Neutrophil (primary cell): ENCODE data around the gene LRRC3C.
"Not testable (repeated sequence)": the region's sequence is repeated elsewhere in the genome, so short reads cannot be mapped to it uniquely, and the experiment has no call there.

Experiments
- H3K27ac ChIP-seq: fragments of 200-600 bp; sonication (generic); 2 replicates; pipeline ENCODE4 v1.5.1; 2016; ENCODE audit warnings: mild to moderate bottlenecking, moderate library complexity
- H3K27me3 ChIP-seq: fragments of 200-600 bp; sonication (generic); 2 replicates; pipeline ENCODE4 v1.6.0; 2016; ENCODE audit warnings: mild to moderate bottlenecking
- H3K36me3 ChIP-seq: fragments of 200-600 bp; sonication (generic); 2 replicates; pipeline ENCODE4 v1.5.1; 2017
- H3K4me1 ChIP-seq, 2 experiments: fragments of 200-600 bp in 1 of 2; sonication (generic) in 1 of 2; 1 replicate in 1 of 2; 2 replicates in 1 of 2; pipeline versions ENCODE4 v1.5.1 to v1.6.1; 2013 to 2016; ENCODE audit warnings: low read depth in 1 of 2, low read length in 1 of 2, mild to moderate bottlenecking in 1 of 2, moderate library complexity in 1 of 2; ENCODE audit not compliant: control insufficient read depth in 1 of 2, insufficient read depth in 1 of 2
- H3K4me3 ChIP-seq, 2 experiments: fragments of 200-600 bp in 1 of 2; sonication (generic) in 1 of 2; 1 replicate in 1 of 2; 2 replicates in 1 of 2; pipeline ENCODE4 v1.5.1; 2013 to 2016; ENCODE audit warnings: low read depth in 1 of 2, low read length in 1 of 2, mild to moderate bottlenecking in 1 of 2, moderate library complexity in 1 of 2
- H3K9me3 ChIP-seq: fragments of 200-600 bp; sonication (generic); 2 replicates; pipeline ENCODE4 v1.5.1; 2016
- TF ChIP-seq, protein P1 (sequence below): fragments of 200-600 bp; sonication (generic); IDR thresholded peaks from 2 replicates; pipeline ENCODE4 v1.5.1; 2016; ENCODE audit warnings: antibody characterized with exemption

LRRC3C gene

DNA sequence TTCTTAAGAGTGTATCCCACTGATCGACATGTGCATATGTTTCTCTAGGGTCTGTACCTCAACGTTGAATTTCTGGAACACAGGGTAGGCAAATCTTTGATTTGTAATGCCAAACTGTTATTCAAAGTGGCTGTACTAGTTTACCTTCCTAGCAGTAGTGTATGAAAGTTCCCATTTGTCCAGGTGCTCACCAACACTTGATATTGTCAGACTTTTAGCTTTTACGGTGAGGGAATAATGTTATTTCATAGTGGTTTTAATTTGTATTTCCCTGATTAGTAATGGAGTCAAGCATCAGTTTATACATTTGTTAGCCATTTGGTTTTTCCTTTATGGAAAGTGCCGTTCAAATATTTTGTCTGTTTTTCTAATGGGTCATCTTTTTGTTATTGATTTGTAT, 29.4 kb upstream of the LRRC3C start:
- Histone ChIP-seq H3K36me3 (peaks cover 3% of the 10 kb centered on the region), H3K4me1 (peaks cover 18% of the 10 kb centered on the region in 2 experiments), H3K9me3 (no peaks in the 10 kb centered on the region), H3K4me3 (no peak overlapping the region), H3K27me3 (no peaks in the 10 kb centered on the region), H3K27ac (no peak overlapping the region)
- TF ChIP-seq, protein P1, sequence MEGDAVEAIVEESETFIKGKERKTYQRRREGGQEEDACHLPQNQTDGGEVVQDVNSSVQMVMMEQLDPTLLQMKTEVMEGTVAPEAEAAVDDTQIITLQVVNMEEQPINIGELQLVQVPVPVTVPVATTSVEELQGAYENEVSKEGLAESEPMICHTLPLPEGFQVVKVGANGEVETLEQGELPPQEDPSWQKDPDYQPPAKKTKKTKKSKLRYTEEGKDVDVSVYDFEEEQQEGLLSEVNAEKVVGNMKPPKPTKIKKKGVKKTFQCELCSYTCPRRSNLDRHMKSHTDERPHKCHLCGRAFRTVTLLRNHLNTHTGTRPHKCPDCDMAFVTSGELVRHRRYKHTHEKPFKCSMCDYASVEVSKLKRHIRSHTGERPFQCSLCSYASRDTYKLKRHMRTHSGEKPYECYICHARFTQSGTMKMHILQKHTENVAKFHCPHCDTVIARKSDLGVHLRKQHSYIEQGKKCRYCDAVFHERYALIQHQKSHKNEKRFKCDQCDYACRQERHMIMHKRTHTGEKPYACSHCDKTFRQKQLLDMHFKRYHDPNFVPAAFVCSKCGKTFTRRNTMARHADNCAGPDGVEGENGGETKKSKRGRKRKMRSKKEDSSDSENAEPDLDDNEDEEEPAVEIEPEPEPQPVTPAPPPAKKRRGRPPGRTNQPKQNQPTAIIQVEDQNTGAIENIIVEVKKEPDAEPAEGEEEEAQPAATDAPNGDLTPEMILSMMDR, result no peak

DNA sequence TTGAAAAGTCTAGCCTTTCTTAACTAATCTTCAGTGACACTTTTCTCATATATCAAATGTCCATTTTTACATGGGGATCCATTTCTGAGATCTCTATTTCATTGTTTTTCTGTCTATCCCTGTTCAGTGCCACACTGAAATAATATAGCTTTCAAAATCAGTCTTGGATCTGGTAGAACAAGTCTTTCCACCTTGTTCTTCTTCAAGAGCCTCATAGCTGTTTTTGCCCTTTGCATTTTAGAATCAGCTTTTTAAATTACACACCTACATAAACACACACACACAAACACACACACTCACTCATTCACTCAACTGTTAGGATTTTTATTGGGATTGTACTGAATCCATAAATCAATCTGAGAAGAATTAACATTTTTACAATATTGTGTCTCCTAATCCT, 28.3 kb upstream of the LRRC3C start:
- TF ChIP-seq, protein P1, result no peak
- peaks cover 11 to 14% of the 10 kb centered on the region in 2 experiments for H3K4me1 ChIP-seq
- no peak overlapping the region for H3K4me3 ChIP-seq
- H3K27me3 ChIP-seq, result no peaks in the 10 kb centered on the region
- no peak overlapping the region for H3K27ac ChIP-seq
- H3K9me3 ChIP-seq, result no peaks in the 10 kb centered on the region
- H3K36me3 ChIP-seq, result peaks cover 3% of the 10 kb centered on the region

DNA sequence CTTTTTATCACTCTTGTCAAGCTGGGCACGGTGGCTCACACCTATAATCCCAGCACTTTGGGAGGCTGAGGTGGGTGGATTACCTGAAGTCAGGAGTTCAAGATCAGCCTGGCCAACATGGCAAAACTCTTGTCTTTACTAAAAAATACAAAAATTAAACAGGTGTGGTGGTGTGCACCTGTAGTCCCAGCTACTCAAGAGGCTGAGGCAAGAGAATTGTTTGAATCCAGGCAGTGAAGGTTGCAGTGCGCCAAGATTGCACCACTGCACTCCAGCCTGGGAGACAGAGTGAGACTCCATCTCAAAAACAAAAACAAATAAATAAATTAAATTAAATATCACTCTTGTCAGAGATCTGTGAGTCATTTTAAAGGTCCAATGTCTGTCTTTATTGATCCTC, 25.5 kb upstream of the LRRC3C start:
- H3K36me3 ChIP-seq, H3K9me3 ChIP-seq: not testable (repeated sequence)

DNA sequence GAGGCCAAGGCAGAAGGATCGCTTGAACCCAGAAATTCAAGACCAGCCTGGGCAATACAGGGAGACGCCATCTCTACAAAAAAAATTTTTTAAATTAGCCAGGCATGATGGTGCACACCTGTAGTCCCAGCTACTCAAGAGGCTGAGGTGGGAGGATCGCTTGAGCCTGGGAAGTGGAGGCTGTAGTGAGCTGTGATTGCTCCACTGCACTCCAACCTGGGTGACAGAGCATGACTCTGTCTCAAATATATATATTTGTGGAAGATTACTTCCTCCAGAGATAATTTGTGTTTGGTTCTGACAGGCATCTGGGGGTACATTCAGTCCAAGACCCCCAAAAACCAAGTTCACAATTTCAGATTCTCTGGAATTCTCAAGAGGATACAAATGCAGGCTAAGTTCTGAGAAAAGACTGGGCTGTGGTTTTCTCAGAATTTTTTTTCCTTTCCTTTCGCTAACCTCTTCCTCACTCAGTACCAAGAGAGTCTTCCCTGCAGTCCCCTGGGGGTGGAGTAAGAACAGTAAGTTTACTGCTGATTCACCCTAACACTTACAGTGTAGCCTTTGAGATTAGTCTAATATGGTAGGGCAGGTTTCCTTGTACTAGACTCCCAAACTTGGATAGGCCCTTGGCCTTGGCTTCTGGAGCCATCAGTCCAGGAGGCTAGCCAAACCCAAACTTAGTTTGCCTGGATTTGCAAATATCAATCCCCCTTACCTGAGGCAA, 24.2 kb upstream of the LRRC3C start:
- Histone ChIP-seq H3K9me3 (no peaks in the 10 kb centered on the region), H3K27ac (no peak overlapping the region), H3K4me3 (no peak overlapping the region), H3K36me3 (peaks cover 3% of the 10 kb centered on the region), H3K4me1 (no peaks in the 10 kb centered on the region), H3K27me3 (no peaks in the 10 kb centered on the region)
- TF ChIP-seq, protein P1, result no peak

More for the DNA sequence above, 25.5 kb upstream of the LRRC3C start:
- not testable (repeated sequence) for H3K27ac ChIP-seq, H3K4me1 ChIP-seq, H3K27me3 ChIP-seq, H3K4me3 ChIP-seq

DNA sequence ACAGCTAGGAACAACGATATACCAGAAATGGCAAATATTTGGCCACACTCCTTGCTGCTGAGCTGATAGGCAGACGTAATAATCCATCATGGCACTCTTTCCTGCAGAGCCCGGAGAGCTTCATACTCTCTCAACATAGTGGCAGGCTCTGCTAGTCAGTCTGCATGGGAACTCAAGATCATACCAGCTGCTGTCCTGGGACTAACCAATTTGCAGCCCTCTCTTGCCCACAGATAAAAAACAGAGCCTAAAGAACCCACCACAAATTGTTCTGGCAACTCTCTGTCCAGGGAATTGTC, 22.6 kb upstream of the LRRC3C start:
- Histone ChIP-seq H3K4me1 (no peaks in the 10 kb centered on the region), H3K27me3 (no peaks in the 10 kb centered on the region), H3K36me3 (peaks cover 7% of the 10 kb centered on the region), H3K4me3 (no peak overlapping the region), H3K9me3 (no peaks in the 10 kb centered on the region), H3K27ac (no peak overlapping the region)
- TF ChIP-seq, protein P1, result no peak

DNA sequence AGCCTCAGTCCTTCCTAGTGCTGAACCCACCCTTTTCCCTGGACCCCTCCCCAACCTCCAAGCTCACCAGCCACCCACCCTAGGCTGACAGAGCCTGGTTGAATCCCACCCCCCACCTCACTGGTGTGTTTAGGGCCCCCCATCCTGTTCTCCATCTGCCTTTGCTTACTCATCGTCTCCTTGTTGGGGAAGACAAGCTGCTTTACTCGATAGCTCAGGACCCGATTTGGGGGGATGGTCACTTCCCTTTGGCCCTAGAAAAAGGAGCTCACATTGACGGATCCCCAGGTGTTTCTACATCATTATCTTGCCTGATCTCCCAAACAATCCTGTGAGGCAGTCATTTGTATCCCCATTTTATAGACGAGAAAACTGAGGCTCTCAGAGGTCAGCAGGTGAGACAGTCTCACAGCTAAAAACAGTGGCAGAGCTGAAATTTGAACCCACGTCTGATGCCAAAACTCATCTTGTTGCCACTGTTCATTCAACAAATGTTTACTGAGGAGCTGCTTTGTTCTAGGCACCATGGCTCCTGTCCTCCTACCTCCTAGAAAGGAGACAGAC, 18.7 kb upstream of the LRRC3C start:
- Histone ChIP-seq H3K9me3 (no peaks in the 10 kb centered on the region), H3K27me3 (no peaks in the 10 kb centered on the region), H3K27ac (no peak overlapping the region), H3K36me3 (peaks cover 3% of the 10 kb centered on the region), H3K4me1 (no peaks in the 10 kb centered on the region), H3K4me3 (no peak overlapping the region)
- TF ChIP-seq, protein P1, result no peak
